NT2/D1 (cell line): ENCODE results near the gene BET1L.

Experiments
- DNase-seq: peaks from one replicate; pipeline ENCODE4 v3.0.0-alpha.2; 2011; ENCODE audit warnings: low read depth, low spot score
- H3K27me3 ChIP-seq: 2 replicates; pipeline ENCODE4 v1.6.0; 2011; ENCODE audit warnings: mild to moderate bottlenecking; ENCODE audit not compliant: insufficient read length, insufficient read depth
- H3K36me3 ChIP-seq: 2 replicates; pipeline ENCODE4 v1.6.1; 2011; ENCODE audit warnings: mild to moderate bottlenecking, low read length, mixed read lengths; ENCODE audit not compliant: insufficient read depth, insufficient read length
- H3K4me1 ChIP-seq: 2 replicates; pipeline ENCODE4 v1.5.1; 2011; ENCODE audit not compliant: insufficient read depth, insufficient read length
- H3K4me3 ChIP-seq: 2 replicates; pipeline ENCODE4 v1.5.1; 2011; ENCODE audit warnings: low read depth; ENCODE audit not compliant: insufficient read length
- H3K9ac ChIP-seq: 2 replicates; pipeline ENCODE4 v1.6.0; 2011; ENCODE audit warnings: low read depth; ENCODE audit not compliant: insufficient read length
- H3K9me3 ChIP-seq: 2 replicates; pipeline ENCODE4 v1.5.1; 2011; ENCODE audit warnings: mild to moderate bottlenecking, low read length; ENCODE audit not compliant: insufficient read depth
- SUZ12 ChIP-seq: IDR thresholded peaks from 2 replicates; pipeline ENCODE4 v1.6.1; 2011; ENCODE audit not compliant: insufficient read length, insufficient read depth; ENCODE audit errors: extremely low read depth
- YY1 ChIP-seq: IDR thresholded peaks from 2 replicates; pipeline ENCODE4 v1.6.1; 2011; ENCODE audit not compliant: insufficient read length, insufficient read depth
- ZNF274 ChIP-seq: IDR thresholded peaks from 2 replicates; pipeline ENCODE4 v1.6.1; 2011; ENCODE audit warnings: mild to moderate bottlenecking, low read depth, low read length

The BET1L gene

GRCh38 chr11:208917-209260 is 1.7 kb upstream of the BET1L start:
- H3K4me1 ChIP-seq = peaks cover 26% of the 10 kb centered on the region
- H3K9ac ChIP-seq = peak overlapping the region; percentile 93
- DNase-seq = no peak
- no peaks in the 10 kb centered on the region for H3K9me3 ChIP-seq
- H3K36me3 ChIP-seq = peaks cover 72% of the 10 kb centered on the region
- no peak for TF ChIP-seq ZNF274
- no peak for TF ChIP-seq YY1
- TF ChIP-seq SUZ12 = no peak
- H3K4me3 ChIP-seq = peak overlapping the region; percentile 85
- H3K27me3 ChIP-seq = no peaks in the 10 kb centered on the region

- H3K9ac ChIP-seq = peak overlapping the region; percentile 93
- DNase-seq = peak; percentile 50
- peaks cover 30% of the 10 kb centered on the region for H3K4me1 ChIP-seq
- no peaks in the 10 kb centered on the region for H3K9me3 ChIP-seq
- no peaks in the 10 kb centered on the region for H3K27me3 ChIP-seq
- H3K36me3 ChIP-seq = peaks cover 72% of the 10 kb centered on the region
- peak overlapping the region; percentile 85 for H3K4me3 ChIP-seq
- TF ChIP-seq SUZ12 (no peak), ZNF274 (no peak), YY1 (no peak)
Measured at GRCh38 chr11:208181-208916, 1.1 kb upstream of the BET1L start.

- TF ChIP-seq SUZ12 = no peak
- TF ChIP-seq ZNF274 = no peak
- Histone ChIP-seq H3K27me3 (no peaks in the 10 kb centered on the region), H3K9me3 (no peaks in the 10 kb centered on the region), H3K4me3 (peak overlapping the region; percentile 85), H3K9ac (peak overlapping the region; percentile 93), H3K36me3 (peaks cover 72% of the 10 kb centered on the region), H3K4me1 (peaks cover 28% of the 10 kb centered on the region)
- no peak for DNase-seq
Measured at GRCh38 chr11:207863-208180, 623 bp upstream of the BET1L start.

GRCh38 chr11:206526-207207 is 532 bp downstream of the BET1L start:
- Histone ChIP-seq H3K4me3 (peak overlapping the region; percentile 85), H3K9ac (peak overlapping the region; percentile 93), H3K4me1 (peaks cover 27% of the 10 kb centered on the region), H3K27me3 (no peaks in the 10 kb centered on the region), H3K36me3 (peaks cover 70% of the 10 kb centered on the region), H3K9me3 (no peaks in the 10 kb centered on the region)
- no peak for DNase-seq
- TF ChIP-seq YY1 (no peak), SUZ12 (no peak), ZNF274 (no peak)

- H3K9ac ChIP-seq = peak overlapping the region; percentile 93
- H3K36me3 ChIP-seq = peaks cover 70% of the 10 kb centered on the region
- peaks cover 24% of the 10 kb centered on the region for H3K4me1 ChIP-seq
- no peak for TF ChIP-seq YY1
- TF ChIP-seq ZNF274 = no peak
- no peak for TF ChIP-seq SUZ12
- no peak for DNase-seq
- H3K4me3 ChIP-seq = peak overlapping the region; percentile 85
- no peaks in the 10 kb centered on the region for H3K9me3 ChIP-seq
- no peaks in the 10 kb centered on the region for H3K27me3 ChIP-seq
Measured at GRCh38 chr11:206002-206384, 1.2 kb downstream of the BET1L start.

GRCh38 chr11:205221-206001 is 1.8 kb downstream of the BET1L start:
- H3K9me3 ChIP-seq = no peaks in the 10 kb centered on the region
- DNase-seq = no peak
- H3K9ac ChIP-seq = peak overlapping the region; percentile 53
- H3K4me3 ChIP-seq = no peak overlapping the region
- H3K27me3 ChIP-seq = no peaks in the 10 kb centered on the region
- H3K36me3 ChIP-seq = peaks cover 70% of the 10 kb centered on the region
- peaks cover 21% of the 10 kb centered on the region for H3K4me1 ChIP-seq
- TF ChIP-seq ZNF274 (no peak), YY1 (no peak), SUZ12 (no peak)

- no peak for TF ChIP-seq ZNF274
- TF ChIP-seq SUZ12 = no peak
- TF ChIP-seq YY1 = no peak
- Histone ChIP-seq H3K27me3 (no peaks in the 10 kb centered on the region), H3K4me1 (peaks cover 15% of the 10 kb centered on the region), H3K9ac (no peak overlapping the region), H3K36me3 (peaks cover 65% of the 10 kb centered on the region), H3K4me3 (no peak overlapping the region), H3K9me3 (no peaks in the 10 kb centered on the region)
- no peak for DNase-seq
Measured at GRCh38 chr11:204587-205109, 2.6 kb downstream of the BET1L start.
